Neuronal stem cell (in vitro differentiated cells): Measurements from ENCODE around the gene SH2D6.

ENCODE experiments used
- DNase-seq: peaks from one replicate; pipeline ENCODE4 v3.0.0-alpha.2; 2013; ENCODE audit warnings: low spot score
- H2AFZ ChIP-seq: one replicate; pipeline ENCODE4 v1.6.1; 2013; ENCODE audit warnings: mild to moderate bottlenecking, low read length, inconsistent platforms
- H2AK5ac ChIP-seq: 2 replicates; pipeline ENCODE4 v1.6.1; 2013; ENCODE audit warnings: low read depth, mild to moderate bottlenecking, inconsistent platforms, low read length, moderate library complexity, mixed read lengths
- H2BK120ac ChIP-seq: 2 replicates; pipeline ENCODE4 v1.6.1; 2013; ENCODE audit warnings: low read depth, mild to moderate bottlenecking, inconsistent platforms, low read length, moderate library complexity, mixed read lengths
- H2BK12ac ChIP-seq: one replicate; pipeline ENCODE4 v1.6.1; 2013; ENCODE audit warnings: low read length, inconsistent platforms
- H2BK15ac ChIP-seq: 2 replicates; pipeline ENCODE4 v1.6.1; 2013; ENCODE audit warnings: mild to moderate bottlenecking, low read length, inconsistent platforms, mixed read lengths
- H2BK5ac ChIP-seq: one replicate; pipeline ENCODE4 v1.6.1; 2013; ENCODE audit warnings: inconsistent platforms, mild to moderate bottlenecking, low read length, moderate library complexity
- H3K14ac ChIP-seq: one replicate; pipeline ENCODE4 v1.6.1; 2013; ENCODE audit warnings: low read length, inconsistent platforms
- H3K18ac ChIP-seq: 2 replicates; pipeline ENCODE4 v1.6.1; 2013; ENCODE audit warnings: low read length, inconsistent platforms
- H3K23ac ChIP-seq: 2 replicates; pipeline ENCODE4 v1.6.1; 2013; ENCODE audit warnings: low read depth, mild to moderate bottlenecking, mixed read lengths, low read length, inconsistent platforms; ENCODE audit not compliant: poor library complexity
- H3K27ac ChIP-seq: replicated peaks from 3 replicates; pipeline ENCODE4 v1.5.1; 2013; ENCODE audit warnings: low read length, inconsistent platforms
- H3K27me3 ChIP-seq, 3 experiments: 2 replicates each; pipeline ENCODE4 v1.6.1; 2013; ENCODE audit warnings: low read length in 3 of 3, mild to moderate bottlenecking in 2 of 3, inconsistent platforms in 1 of 3, low read depth in 1 of 3, mixed read lengths in 1 of 3, moderate library complexity in 1 of 3; ENCODE audit not compliant: control insufficient read depth in 3 of 3, insufficient read depth in 3 of 3
- H3K36me3 ChIP-seq, 2 donors: replicated peaks in 1 of 2; 2 replicates each; pipeline ENCODE4 v1.6.1; 2013; ENCODE audit warnings: low read length in 2 of 2; ENCODE audit not compliant: control insufficient read depth in 2 of 2, insufficient read depth in 2 of 2
- H3K4ac ChIP-seq: 2 replicates; pipeline ENCODE4 v1.6.1; 2013; ENCODE audit warnings: inconsistent platforms, mild to moderate bottlenecking, low read length, moderate library complexity
- H3K4me1 ChIP-seq, 2 donors: 1 replicate in 1 of 2; 2 replicates in 1 of 2; pipeline ENCODE4 v1.6.1; 2013; ENCODE audit warnings: low read length in 2 of 2, low read depth in 1 of 2; ENCODE audit not compliant: control insufficient read depth in 2 of 2, insufficient read depth in 1 of 2
- H3K4me2 ChIP-seq: one replicate; pipeline ENCODE4 v1.6.1; 2013; ENCODE audit warnings: mild to moderate bottlenecking, low read length, inconsistent platforms; ENCODE audit not compliant: insufficient read depth, poor library complexity, severe bottlenecking
- H3K4me3 ChIP-seq, 2 donors: 2 replicates each; pipeline ENCODE4 v1.5.1; 2013; ENCODE audit warnings: low read length in 2 of 2, mild to moderate bottlenecking in 2 of 2, inconsistent platforms in 1 of 2, moderate library complexity in 1 of 2
- H3K79me1 ChIP-seq: one replicate; pipeline ENCODE4 v1.6.1; 2013; ENCODE audit warnings: low read depth, mild to moderate bottlenecking, inconsistent platforms, low read length, moderate library complexity
- H3K9ac ChIP-seq: one replicate; pipeline ENCODE4 v1.6.1; 2013; ENCODE audit warnings: mild to moderate bottlenecking, low read depth, low read length, inconsistent platforms; ENCODE audit not compliant: poor library complexity
- H3K9me3 ChIP-seq, 2 donors: replicated peaks in 1 of 2; 2 replicates each; pipeline versions ENCODE3 to v1.6.1; 2013; ENCODE audit warnings: low read length in 2 of 2, mild to moderate bottlenecking in 2 of 2, inconsistent platforms in 1 of 2, low read depth in 1 of 2, mixed read lengths in 1 of 2, moderate library complexity in 1 of 2; ENCODE audit not compliant: control insufficient read depth in 2 of 2, insufficient read depth in 1 of 2
- H4K8ac ChIP-seq: one replicate; pipeline ENCODE4 v1.6.1; 2013; ENCODE audit warnings: low read depth, mild to moderate bottlenecking, inconsistent platforms, low read length, moderate library complexity
- H4K91ac ChIP-seq: one replicate; pipeline ENCODE4 v1.6.1; 2013; ENCODE audit warnings: low read length, low read depth, mild to moderate bottlenecking, inconsistent platforms; ENCODE audit not compliant: poor library complexity
- WGBS, 2 donors: extraction: QIAGEN DNeasy Blood & Tissue Kit; methylation state at CpG; one replicate each; pipeline ENCODE4 v1.1.7; 2013; ENCODE audit warnings: missing lambda C conversion rate in 2 of 2, mixed read lengths in 1 of 2; ENCODE audit not compliant: insufficient read length in 2 of 2, insufficient replicate concordance in 1 of 2; ENCODE audit errors: extremely low coverage in 2 of 2; 5-methylcytosine and 5-hydroxymethylcytosine counted together

Gene SH2D6

DNA sequence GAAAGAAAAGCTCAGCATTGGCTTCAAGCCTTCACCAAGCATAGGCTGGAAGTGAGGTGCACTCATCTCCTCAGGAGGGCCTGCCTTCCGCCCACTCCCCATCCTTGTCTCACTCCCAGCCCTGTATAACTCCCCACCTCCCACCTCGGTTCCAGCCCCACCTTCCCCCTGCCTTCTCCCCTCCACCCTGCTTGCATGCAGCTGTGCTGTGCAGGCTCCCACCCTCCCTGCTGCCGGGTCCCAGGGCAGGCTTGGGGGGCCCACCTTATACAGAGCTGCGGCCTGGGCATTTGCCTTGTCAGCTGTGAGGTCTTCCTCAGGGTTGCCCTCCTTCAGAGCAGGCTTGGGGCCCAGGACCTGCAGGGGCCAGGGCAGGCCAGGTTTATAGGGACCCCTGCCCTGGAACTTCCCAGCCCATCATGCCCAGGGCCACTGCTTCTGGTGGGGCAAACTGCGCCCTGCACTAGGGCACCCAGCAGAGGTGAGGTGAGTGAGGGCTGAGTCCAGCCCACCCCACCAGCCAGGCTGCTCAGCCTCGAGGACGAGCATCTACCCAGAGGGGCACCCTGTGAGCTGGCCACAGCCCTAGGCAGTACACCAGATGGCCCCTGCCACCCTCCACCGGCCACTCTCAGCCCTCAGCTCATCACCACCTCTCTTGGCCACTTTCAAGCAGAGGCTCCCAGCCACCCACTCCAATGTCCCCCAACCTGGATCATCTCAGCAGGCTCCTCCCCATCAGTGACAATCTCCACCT, 19.9 kb upstream of the SH2D6 start:
- Histone ChIP-seq H2BK15ac (peak overlapping the region; percentile 26), H3K4me2 (no peak overlapping the region), H3K23ac (peak overlapping the region; percentile 80), H3K27ac (no peak overlapping the region), H2AFZ (no peak overlapping the region), H3K27me3 (peaks cover 0 to 2% (median 0%) of the 10 kb centered on the region in 3 experiments), H2BK5ac (peak overlapping the region; percentile 66), H3K79me1 (peaks cover 2% of the 10 kb centered on the region), H3K18ac (peak overlapping the region; percentile 38), H3K9me3 (no peaks in the 10 kb centered on the region), H4K8ac (no peak overlapping the region), H2AK5ac (peak overlapping the region; percentile 46), H3K36me3 (no peaks in the 10 kb centered on the region), H3K4me1 (peaks cover 0 to 5% of the 10 kb centered on the region in 2 donors), H3K4ac (no peak overlapping the region), H4K91ac (no peak overlapping the region), H2BK12ac (no peak overlapping the region), H3K9ac (no peak overlapping the region), H3K4me3 (no peak overlapping the region), H2BK120ac (no peak overlapping the region), H3K14ac (peak overlapping the region; percentile 71)
- no CpG with 5 or more reads among the region's 8 CpGs for WGBS, 2 donors
- DNase-seq = no peak

DNA sequence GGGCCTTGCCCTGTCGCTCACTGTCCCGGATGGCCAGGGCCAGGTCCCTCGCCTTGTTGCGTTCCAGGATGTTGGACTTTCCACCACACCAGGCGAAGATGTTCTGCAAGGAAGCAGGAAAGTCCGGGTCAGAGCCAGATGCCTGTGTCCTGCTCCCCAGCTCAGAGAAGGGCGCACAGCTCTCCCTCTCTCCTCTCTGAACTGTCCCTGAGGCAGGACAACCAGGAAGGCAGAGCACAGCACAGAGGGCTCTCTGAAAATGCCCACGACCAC, 19.4 kb upstream of the SH2D6 start:
- Histone ChIP-seq H3K14ac (peak overlapping the region; percentile 17), H3K4me3 (no peak overlapping the region), H4K8ac (no peak overlapping the region), H3K4me2 (no peak overlapping the region), H3K27ac (no peak overlapping the region), H2BK12ac (no peak overlapping the region), H3K79me1 (peaks cover 2% of the 10 kb centered on the region), H3K9me3 (no peaks in the 10 kb centered on the region), H2BK5ac (peak overlapping the region; percentile 66), H3K4ac (no peak overlapping the region), H3K36me3 (no peaks in the 10 kb centered on the region), H3K4me1 (peaks cover 0 to 5% of the 10 kb centered on the region in 2 donors), H3K27me3 (peaks cover 0 to 2% (median 0%) of the 10 kb centered on the region in 3 experiments), H3K9ac (no peak overlapping the region), H2BK15ac (no peak overlapping the region), H4K91ac (no peak overlapping the region), H3K23ac (peak overlapping the region; percentile 80), H2AFZ (no peak overlapping the region), H2BK120ac (no peak overlapping the region), H3K18ac (no peak overlapping the region), H2AK5ac (no peak overlapping the region)
- no peak for DNase-seq
- no CpG with 5 or more reads among the region's 8 CpGs for WGBS, 2 donors

DNA sequence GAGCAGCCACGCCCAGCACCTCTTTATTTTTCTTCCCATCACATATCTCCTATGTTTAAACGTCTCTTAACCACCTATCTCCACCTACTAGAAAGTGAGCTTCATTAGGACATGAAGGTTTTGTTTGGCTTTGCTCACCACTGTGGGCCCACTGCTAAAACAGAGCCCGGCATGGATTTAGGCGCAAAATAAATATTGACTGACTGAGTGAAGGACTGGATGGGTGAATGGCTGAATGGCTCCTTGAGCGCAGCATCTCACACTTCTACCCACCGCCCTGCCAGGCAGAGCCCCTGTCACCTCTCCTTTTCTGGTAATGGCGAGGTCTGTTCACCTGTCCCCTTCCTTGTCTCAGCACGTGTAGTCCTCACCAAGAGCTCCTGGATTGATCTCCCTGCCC, 18.5 kb upstream of the SH2D6 start:
- H3K27me3 ChIP-seq = peaks cover 0 to 2% (median 0%) of the 10 kb centered on the region in 3 experiments
- no peak for DNase-seq
- no peak overlapping the region for H3K14ac ChIP-seq
- H3K4me2 ChIP-seq = no peak overlapping the region
- no peak overlapping the region for H2BK120ac ChIP-seq
- no peak overlapping the region for H3K9ac ChIP-seq
- no peak overlapping the region for H3K27ac ChIP-seq
- no peak overlapping the region for H3K4me3 ChIP-seq
- H3K18ac ChIP-seq = no peak overlapping the region
- H3K4me1 ChIP-seq = no peaks in the 10 kb centered on the region
- no peaks in the 10 kb centered on the region for H3K36me3 ChIP-seq
- H3K23ac ChIP-seq = no peak overlapping the region
- H4K91ac ChIP-seq = no peak overlapping the region
- no peak overlapping the region for H3K4ac ChIP-seq
- H2BK12ac ChIP-seq = no peak overlapping the region
- no peak overlapping the region for H4K8ac ChIP-seq
- no peaks in the 10 kb centered on the region for H3K9me3 ChIP-seq
- H2BK5ac ChIP-seq = no peak overlapping the region
- H3K79me1 ChIP-seq = peaks cover 2% of the 10 kb centered on the region
- no peak overlapping the region for H2BK15ac ChIP-seq
- no peak overlapping the region for H2AFZ ChIP-seq
- 100% methylated on average over 1 of the region's 8 CpGs; no CpG with 5 or more reads in 1 of the 2 donors for WGBS, 2 donors
- H2AK5ac ChIP-seq = no peak overlapping the region

DNA sequence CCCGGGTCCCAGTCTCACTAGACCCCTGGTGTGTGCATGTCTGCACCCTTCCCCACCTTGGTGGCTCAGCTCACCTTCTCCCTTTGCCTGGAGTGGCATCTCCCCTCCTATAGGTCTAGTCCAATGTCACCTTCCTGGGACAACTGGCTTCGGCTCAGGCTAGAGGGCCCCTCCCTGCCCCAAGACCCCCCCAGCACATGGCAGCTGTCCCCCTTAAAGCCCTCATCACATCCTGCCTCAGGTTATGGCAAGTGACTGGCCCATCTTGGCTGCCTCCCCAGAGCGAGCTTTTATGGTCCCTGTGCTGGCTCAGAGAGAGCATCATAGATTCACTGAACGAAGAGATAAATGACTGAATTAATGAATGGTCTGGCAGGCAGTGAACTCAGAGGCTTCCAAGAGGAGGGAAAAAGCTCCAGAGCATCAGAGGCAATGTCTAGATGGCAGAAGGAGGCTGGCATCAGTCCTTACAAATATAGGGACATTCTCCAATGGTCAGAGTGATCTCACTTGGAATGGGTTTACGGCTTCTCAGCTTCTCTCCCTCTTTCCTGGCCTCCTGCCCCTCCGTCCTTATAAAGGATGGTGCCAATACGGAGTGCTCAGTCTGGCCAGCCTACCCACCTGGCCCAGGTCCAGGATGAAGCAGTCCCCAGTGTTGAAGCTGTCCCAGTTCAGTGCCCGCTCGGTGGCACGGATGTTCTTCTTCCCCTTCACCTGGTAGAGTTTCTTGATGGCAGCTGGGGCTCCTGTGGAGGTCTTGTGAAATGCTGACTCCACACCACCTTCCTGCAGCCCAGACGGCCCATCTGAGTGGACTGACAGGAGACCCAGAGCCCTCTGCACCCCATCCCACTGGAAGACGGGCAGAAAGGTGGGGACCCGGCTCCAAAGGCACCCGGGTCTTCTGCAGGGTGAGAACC, 17.7 kb upstream of the SH2D6 start:
- Histone ChIP-seq H2BK120ac (no peak overlapping the region), H3K36me3 (no peaks in the 10 kb centered on the region), H3K9ac (no peak overlapping the region), H3K27ac (no peak overlapping the region), H3K14ac (no peak overlapping the region), H3K9me3 (no peaks in the 10 kb centered on the region), H2AFZ (no peak overlapping the region), H2BK5ac (peak overlapping the region; percentile 24), H2BK15ac (no peak overlapping the region), H4K91ac (no peak overlapping the region), H2AK5ac (no peak overlapping the region), H3K27me3 (peaks cover 0 to 2% (median 0%) of the 10 kb centered on the region in 3 experiments), H3K4me2 (no peak overlapping the region), H4K8ac (no peak overlapping the region), H2BK12ac (no peak overlapping the region), H3K4me3 (no peak overlapping the region), H3K18ac (no peak overlapping the region), H3K79me1 (peaks cover 2% of the 10 kb centered on the region), H3K4ac (peak overlapping the region; percentile 37), H3K4me1 (peaks cover 0 to 4% of the 10 kb centered on the region in 2 donors), H3K23ac (no peak overlapping the region)
- DNase-seq = no peak
- no CpG with 5 or more reads among the region's 14 CpGs for WGBS, 2 donors
